GM12878 (cell line): ENCODE results near the gene DIS3L2.

ENCODE experiments used
- BHLHE40 ChIP-seq, 2 experiments: fragments of 450-650 bp in 1 of 2; IDR thresholded peaks; 2 replicates each; pipeline ENCODE4 v1.6.1; 2011 to 2017; ENCODE audit warnings: low read depth in 2 of 2, borderline replicate concordance in 1 of 2, improper control_type of control experiment in 1 of 2, low read length in 1 of 2, mild to moderate bottlenecking in 1 of 2
- GABPA ChIP-seq: IDR thresholded peaks from 2 replicates; pipeline ENCODE4 v1.6.1; 2014; ENCODE audit warnings: antibody characterized with exemption, low read depth, mild to moderate bottlenecking, inconsistent platforms
- POLR2A ChIP-seq: IDR thresholded peaks from 2 replicates; pipeline ENCODE4 v1.6.1; 2011; ENCODE audit warnings: low read depth, mild to moderate bottlenecking, low read length
- POLR2AphosphoS5 ChIP-seq: IDR thresholded peaks from 2 replicates; pipeline ENCODE4 v1.6.1; 2011; ENCODE audit warnings: mild to moderate bottlenecking, low read length, inconsistent platforms
- TCF12 ChIP-seq: IDR thresholded peaks from 2 replicates; pipeline ENCODE4 v1.6.1; 2011; ENCODE audit warnings: low read depth, mild to moderate bottlenecking, low read length
- ZBED1 ChIP-seq: IDR thresholded peaks from 2 replicates; pipeline ENCODE4 v1.6.1; 2016; ENCODE audit warnings: borderline replicate concordance
- TF ChIP-seq, protein P1 (sequence below): IDR thresholded peaks from 2 replicates; pipeline ENCODE4 v1.6.1; 2012; ENCODE audit warnings: mild to moderate bottlenecking, low read depth, low read length
- TF ChIP-seq, protein P2 (sequence below), 3 experiments: IDR thresholded peaks in 2 of 3; conservative IDR thresholded peaks in 1 of 3; 2 replicates each; pipeline ENCODE4 v1.5.1; 2011; ENCODE audit warnings: low read depth in 3 of 3, low read length in 3 of 3, mild to moderate bottlenecking in 3 of 3, control low read depth in 2 of 3, moderate library complexity in 2 of 3, inconsistent platforms in 1 of 3, mixed read lengths in 1 of 3; ENCODE audit not compliant: control insufficient read depth in 2 of 3, insufficient read depth in 1 of 3; ENCODE audit errors: extremely low read depth in 1 of 3

DNA sequence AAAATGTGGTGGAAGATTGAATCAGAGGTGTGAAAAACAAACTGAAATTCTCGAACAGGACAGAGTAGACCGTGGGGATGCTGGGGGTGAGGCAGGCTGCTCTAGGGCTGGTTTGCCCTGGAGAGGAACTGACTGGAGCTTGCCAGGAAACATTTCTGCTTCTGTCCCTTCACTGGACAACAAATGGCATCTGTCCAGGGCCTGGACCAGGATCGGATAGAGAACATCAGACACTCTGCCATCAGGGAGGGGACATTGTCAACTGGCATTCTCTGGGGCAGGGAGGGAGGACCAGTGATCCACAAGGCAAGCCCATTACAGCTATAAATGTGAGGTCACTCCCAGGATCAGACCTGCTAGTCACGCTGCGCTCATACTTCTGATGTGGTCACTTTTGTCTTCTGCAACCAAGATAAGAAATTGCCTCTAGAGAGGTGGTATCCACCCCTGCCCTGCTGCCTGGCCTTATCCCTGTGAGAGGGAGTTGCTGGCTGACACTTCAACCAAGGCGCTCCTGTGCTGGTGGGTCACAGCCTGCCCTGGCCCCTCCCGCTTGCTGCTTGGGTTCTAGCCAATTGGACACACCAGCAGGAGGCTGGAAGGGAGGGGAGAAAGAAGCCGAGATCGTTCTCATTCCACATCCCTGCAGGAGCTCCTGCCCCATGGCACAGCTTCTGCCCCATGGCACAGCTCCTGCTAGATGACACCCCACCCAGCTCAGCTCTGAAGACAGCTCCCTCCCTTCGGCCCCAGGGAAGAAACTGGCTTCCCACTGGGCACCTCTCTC is 44.0 kb upstream of the DIS3L2 start:
- TF ChIP-seq GABPA = no peak
- no peak for TF ChIP-seq ZBED1
- TF ChIP-seq TCF12 = no peak
- TF ChIP-seq, protein P1, sequence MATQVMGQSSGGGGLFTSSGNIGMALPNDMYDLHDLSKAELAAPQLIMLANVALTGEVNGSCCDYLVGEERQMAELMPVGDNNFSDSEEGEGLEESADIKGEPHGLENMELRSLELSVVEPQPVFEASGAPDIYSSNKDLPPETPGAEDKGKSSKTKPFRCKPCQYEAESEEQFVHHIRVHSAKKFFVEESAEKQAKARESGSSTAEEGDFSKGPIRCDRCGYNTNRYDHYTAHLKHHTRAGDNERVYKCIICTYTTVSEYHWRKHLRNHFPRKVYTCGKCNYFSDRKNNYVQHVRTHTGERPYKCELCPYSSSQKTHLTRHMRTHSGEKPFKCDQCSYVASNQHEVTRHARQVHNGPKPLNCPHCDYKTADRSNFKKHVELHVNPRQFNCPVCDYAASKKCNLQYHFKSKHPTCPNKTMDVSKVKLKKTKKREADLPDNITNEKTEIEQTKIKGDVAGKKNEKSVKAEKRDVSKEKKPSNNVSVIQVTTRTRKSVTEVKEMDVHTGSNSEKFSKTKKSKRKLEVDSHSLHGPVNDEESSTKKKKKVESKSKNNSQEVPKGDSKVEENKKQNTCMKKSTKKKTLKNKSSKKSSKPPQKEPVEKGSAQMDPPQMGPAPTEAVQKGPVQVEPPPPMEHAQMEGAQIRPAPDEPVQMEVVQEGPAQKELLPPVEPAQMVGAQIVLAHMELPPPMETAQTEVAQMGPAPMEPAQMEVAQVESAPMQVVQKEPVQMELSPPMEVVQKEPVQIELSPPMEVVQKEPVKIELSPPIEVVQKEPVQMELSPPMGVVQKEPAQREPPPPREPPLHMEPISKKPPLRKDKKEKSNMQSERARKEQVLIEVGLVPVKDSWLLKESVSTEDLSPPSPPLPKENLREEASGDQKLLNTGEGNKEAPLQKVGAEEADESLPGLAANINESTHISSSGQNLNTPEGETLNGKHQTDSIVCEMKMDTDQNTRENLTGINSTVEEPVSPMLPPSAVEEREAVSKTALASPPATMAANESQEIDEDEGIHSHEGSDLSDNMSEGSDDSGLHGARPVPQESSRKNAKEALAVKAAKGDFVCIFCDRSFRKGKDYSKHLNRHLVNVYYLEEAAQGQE = no peak
- TF ChIP-seq POLR2AphosphoS5 = no peak
- TF ChIP-seq BHLHE40 (IDR thresholded peaks at IDR 0.05; ENCODE audit: borderline replicate concordance in 1 of 2, low read depth in 2 of 2, low read length in 1 of 2) = no peak
- TF ChIP-seq, protein P2, sequence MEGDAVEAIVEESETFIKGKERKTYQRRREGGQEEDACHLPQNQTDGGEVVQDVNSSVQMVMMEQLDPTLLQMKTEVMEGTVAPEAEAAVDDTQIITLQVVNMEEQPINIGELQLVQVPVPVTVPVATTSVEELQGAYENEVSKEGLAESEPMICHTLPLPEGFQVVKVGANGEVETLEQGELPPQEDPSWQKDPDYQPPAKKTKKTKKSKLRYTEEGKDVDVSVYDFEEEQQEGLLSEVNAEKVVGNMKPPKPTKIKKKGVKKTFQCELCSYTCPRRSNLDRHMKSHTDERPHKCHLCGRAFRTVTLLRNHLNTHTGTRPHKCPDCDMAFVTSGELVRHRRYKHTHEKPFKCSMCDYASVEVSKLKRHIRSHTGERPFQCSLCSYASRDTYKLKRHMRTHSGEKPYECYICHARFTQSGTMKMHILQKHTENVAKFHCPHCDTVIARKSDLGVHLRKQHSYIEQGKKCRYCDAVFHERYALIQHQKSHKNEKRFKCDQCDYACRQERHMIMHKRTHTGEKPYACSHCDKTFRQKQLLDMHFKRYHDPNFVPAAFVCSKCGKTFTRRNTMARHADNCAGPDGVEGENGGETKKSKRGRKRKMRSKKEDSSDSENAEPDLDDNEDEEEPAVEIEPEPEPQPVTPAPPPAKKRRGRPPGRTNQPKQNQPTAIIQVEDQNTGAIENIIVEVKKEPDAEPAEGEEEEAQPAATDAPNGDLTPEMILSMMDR (IDR thresholded peaks at IDR 0.05 in 2 of 3, conservative IDR thresholded peaks at IDR 0.05 in 1 of 3; ENCODE audit: control insufficient read depth in 2 of 3, extremely low read depth in 1 of 3, insufficient read depth in 1 of 3, low read depth in 3 of 3, low read length in 3 of 3) = no peak
- TF ChIP-seq POLR2A = no peak
